Measurements from ENCODE around the gene E4F1.

E4F1 gene

DNA sequence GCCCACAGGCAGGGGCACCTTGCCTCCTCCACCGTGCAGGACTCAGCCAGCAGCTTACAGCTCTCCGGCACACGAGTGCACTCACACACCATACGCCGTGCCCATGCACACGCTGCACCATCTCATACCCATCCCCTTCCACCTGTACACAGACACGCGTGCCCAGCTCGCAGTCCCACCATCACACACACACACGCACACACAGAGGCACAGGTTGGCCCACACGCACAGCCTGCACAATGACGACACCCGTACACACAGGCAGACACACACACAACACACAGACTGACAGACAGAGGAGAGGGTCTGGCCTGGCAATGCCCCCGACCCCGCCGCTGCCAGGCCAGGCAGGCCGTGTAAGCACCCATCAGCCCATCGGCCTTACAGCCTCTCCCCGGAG is 39.0 kb upstream of the E4F1 start:
- Histone ChIP-seq H3K36me3 (ENCODE audit: control insufficient read depth, insufficient read depth, low read length) (no peaks in the 10 kb centered on the region), H3K27me3 (ENCODE audit: control insufficient read depth, insufficient read depth, low read length) (no peaks in the 10 kb centered on the region), H3K4me1 (no peaks in the 10 kb centered on the region), H2AFZ (no peak overlapping the region), H3K4me3 (ENCODE audit: low read depth, low read length) (no peak overlapping the region), H3K79me2 (no peaks in the 10 kb centered on the region), H3K9me3 (ENCODE audit: control insufficient read depth, low read length) (no peaks in the 10 kb centered on the region), H3K27ac (no peak overlapping the region), H3K9ac (no peak overlapping the region), H3K4me2 (ENCODE audit: low read length) (no peak overlapping the region)
- TF ChIP-seq CTCF (IDR thresholded peaks at IDR 0.05), result no peak

DNA sequence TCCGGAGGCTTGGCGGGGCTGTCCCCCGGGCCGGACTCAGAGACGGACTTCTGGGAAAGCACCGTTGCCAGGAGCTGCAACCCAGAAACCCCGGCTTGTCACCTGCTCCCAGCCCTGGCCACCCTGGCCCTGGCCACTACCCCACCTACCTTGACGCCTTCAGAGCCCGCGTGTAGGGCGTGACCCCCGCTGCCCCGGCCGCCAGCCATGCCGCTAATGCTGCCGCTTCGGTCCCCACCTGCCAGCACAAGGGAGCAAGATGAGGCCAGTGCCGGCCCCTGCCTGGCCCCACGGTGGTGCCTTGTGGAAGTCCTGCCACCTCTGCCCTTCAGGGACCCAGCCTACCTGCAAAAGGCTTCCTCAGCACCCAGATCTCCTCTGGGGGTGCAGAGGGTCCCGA is 38.4 kb upstream of the E4F1 start:
- H3K27me3 ChIP-seq (ENCODE audit: control insufficient read depth, insufficient read depth, low read length), result no peaks in the 10 kb centered on the region
- H2AFZ ChIP-seq, result no peak overlapping the region

DNA sequence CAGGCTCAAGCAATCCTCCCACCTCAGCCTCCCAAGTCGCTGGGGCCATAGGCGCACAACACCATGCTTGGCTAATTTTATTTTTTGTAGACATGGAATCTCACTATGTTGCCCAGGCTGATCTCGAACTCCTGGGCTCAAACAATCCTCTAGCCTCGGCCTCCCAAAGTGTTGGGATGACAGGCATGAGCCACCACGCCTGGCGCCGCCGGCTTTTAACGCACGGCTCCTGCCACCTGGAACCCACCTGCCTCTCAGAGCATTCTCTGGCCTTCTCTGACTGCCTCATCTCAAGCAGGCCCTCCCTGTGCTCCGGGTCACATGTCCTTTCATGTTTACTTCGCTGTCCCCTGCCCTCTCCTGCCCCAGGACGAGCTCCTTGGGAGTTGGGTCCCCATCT is 37.3 kb upstream of the E4F1 start:
- Histone ChIP-seq H2AFZ (no peak overlapping the region), H3K4me3 (ENCODE audit: low read depth, low read length) (no peak overlapping the region), H3K9me3 (ENCODE audit: control insufficient read depth, low read length) (no peaks in the 10 kb centered on the region), H3K36me3 (ENCODE audit: control insufficient read depth, insufficient read depth, low read length) (no peaks in the 10 kb centered on the region), H3K9ac (no peak overlapping the region), H3K4me1 (no peaks in the 10 kb centered on the region), H3K27me3 (ENCODE audit: control insufficient read depth, insufficient read depth, low read length) (no peaks in the 10 kb centered on the region), H3K27ac (no peak overlapping the region), H3K4me2 (ENCODE audit: low read length) (no peak overlapping the region), H3K79me2 (no peaks in the 10 kb centered on the region)
- TF ChIP-seq CTCF (IDR thresholded peaks at IDR 0.05), result no peak

More for the DNA sequence above, 38.4 kb upstream of the E4F1 start:
- Histone ChIP-seq H3K4me1 (no peaks in the 10 kb centered on the region), H3K4me2 (ENCODE audit: low read length) (no peak overlapping the region), H3K27ac (no peak overlapping the region), H3K9me3 (ENCODE audit: control insufficient read depth, low read length) (no peaks in the 10 kb centered on the region), H3K9ac (no peak overlapping the region), H3K36me3 (ENCODE audit: control insufficient read depth, insufficient read depth, low read length) (no peaks in the 10 kb centered on the region), H3K4me3 (ENCODE audit: low read depth, low read length) (no peak overlapping the region), H3K79me2 (no peaks in the 10 kb centered on the region)
- TF ChIP-seq CTCF (IDR thresholded peaks at IDR 0.05), result no peak

DNA sequence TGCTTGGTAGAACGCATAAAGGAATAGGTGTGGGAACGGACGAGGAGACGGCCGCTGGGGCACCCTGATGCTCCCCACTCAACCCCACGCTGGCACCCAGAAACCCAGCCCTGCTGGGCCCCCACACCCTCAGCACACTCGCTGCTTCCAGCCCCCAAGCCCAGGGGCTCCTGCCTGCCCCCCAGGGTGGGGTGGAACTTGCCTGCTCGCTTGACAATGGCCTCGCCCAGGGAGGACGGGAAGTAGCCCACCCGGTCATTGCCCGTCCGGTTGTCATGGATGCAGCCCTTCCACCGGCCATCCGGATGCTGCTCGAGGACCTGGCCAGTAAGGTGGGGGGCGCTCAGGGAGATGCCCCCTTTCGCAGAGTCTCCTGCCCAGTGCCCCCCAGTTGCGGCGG is 36.9 kb upstream of the E4F1 start:
- H3K27me3 ChIP-seq (ENCODE audit: control insufficient read depth, insufficient read depth, low read length), result no peaks in the 10 kb centered on the region
- no peak overlapping the region for H3K4me2 ChIP-seq (ENCODE audit: low read length)
- H3K79me2 ChIP-seq, result no peaks in the 10 kb centered on the region
- no peak for TF ChIP-seq CTCF (IDR thresholded peaks at IDR 0.05)
- no peak overlapping the region for H3K27ac ChIP-seq
- H2AFZ ChIP-seq, result no peak overlapping the region
- no peaks in the 10 kb centered on the region for H3K9me3 ChIP-seq (ENCODE audit: control insufficient read depth, low read length)
- no peaks in the 10 kb centered on the region for H3K4me1 ChIP-seq
- H3K4me3 ChIP-seq (ENCODE audit: low read depth, low read length), result no peak overlapping the region
- H3K9ac ChIP-seq, result no peak overlapping the region
- no peaks in the 10 kb centered on the region for H3K36me3 ChIP-seq (ENCODE audit: control insufficient read depth, insufficient read depth, low read length)

DNA sequence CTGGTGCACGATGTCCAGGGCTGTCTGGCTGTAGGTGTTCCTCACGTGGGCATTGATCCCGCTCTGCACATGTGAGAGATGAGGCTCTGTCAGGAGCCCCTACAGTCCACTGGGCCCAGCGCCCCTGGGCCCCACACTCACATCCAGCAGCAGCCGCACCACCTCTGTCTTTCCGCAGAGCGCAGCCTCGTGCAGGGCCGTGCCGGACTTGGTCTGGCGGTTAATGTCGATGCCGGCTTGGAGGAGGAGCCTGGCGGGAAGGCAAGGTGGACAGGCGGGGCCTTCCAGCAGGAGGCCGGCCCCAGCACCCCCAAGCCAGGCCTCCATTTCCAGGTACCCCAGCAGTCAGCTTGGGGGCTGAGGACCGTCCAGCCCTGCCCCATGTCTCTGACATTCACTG is 36.2 kb upstream of the E4F1 start:
- Histone ChIP-seq H2AFZ (no peak overlapping the region), H3K9ac (no peak overlapping the region)

More for the DNA sequence above, 36.2 kb upstream of the E4F1 start:
- H3K27me3 ChIP-seq (ENCODE audit: control insufficient read depth, insufficient read depth, low read length), result no peaks in the 10 kb centered on the region
- H3K4me1 ChIP-seq, result no peaks in the 10 kb centered on the region
- H3K79me2 ChIP-seq, result no peaks in the 10 kb centered on the region
- H3K4me2 ChIP-seq (ENCODE audit: low read length), result no peak overlapping the region
- no peak overlapping the region for H3K4me3 ChIP-seq (ENCODE audit: low read depth, low read length)
- no peak for TF ChIP-seq CTCF (IDR thresholded peaks at IDR 0.05)
- no peaks in the 10 kb centered on the region for H3K9me3 ChIP-seq (ENCODE audit: control insufficient read depth, low read length)
- H3K27ac ChIP-seq, result no peak overlapping the region
- H3K36me3 ChIP-seq (ENCODE audit: control insufficient read depth, insufficient read depth, low read length), result no peaks in the 10 kb centered on the region

Measured in parathyroid adenoma (tissue), 2 donors.